ENCODE results near the gene ELF4.

ELF4 gene

DNA sequence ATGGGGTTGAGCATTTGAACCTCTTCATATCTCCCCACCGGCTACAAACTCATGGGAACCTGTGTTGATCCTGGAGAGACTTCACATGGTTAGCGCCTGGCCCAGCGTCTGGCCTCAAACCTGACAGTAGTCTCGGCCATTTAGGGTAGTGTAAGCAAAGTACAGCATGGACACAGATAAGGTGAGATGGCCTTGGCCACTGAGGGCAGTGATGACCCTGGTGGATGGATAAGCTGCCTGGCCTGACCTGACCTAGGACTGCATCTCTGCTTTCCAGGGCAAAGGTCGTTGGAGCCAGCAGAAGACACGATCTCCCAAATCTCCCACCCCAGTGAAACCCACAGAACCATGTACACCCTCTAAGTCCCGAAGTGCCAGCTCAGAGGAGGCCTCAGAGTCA lies 76.1 kb downstream of the ELF4 start:
- no peaks in the 10 kb centered on the region for H3K9me3 ChIP-seq (ENCODE audit: insufficient read depth, low read depth, low read length)
- no peak overlapping the region for H4K91ac ChIP-seq (ENCODE audit: low read depth, low read length)
- H3K27me3 ChIP-seq (ENCODE audit: insufficient read depth, low read length), result no peaks in the 10 kb centered on the region
- no CpG with 5 or more reads among the region's 7 CpGs for WGBS (ENCODE audit: extremely low coverage, insufficient coverage, insufficient read length)
- H3K23ac ChIP-seq (ENCODE audit: low read length), result no peak overlapping the region
- no peak overlapping the region for H4K12ac ChIP-seq (ENCODE audit: low read depth, low read length)
- no peak overlapping the region for H3K4me2 ChIP-seq (ENCODE audit: low read length)
- H3K18ac ChIP-seq (ENCODE audit: low read length), result no peak overlapping the region
- no peak for DNase-seq
- no peaks in the 10 kb centered on the region for H3K4me1 ChIP-seq (ENCODE audit: control insufficient read depth in 1 of 2, insufficient read depth in 2 of 2, low read length in 2 of 2)
- H2BK120ac ChIP-seq (ENCODE audit: insufficient read depth, low read length, poor library complexity), result no peak overlapping the region
- H2AK5ac ChIP-seq (ENCODE audit: low read length), result no peak overlapping the region
- no peak overlapping the region for H3K4me3 ChIP-seq (ENCODE audit: low read depth, low read length)
- no peaks in the 10 kb centered on the region for H3K79me2 ChIP-seq (ENCODE audit: control insufficient read depth, insufficient read depth, low read length, poor library complexity)
- H2AFZ ChIP-seq (ENCODE audit: insufficient read depth, low read length, poor library complexity), result no peak overlapping the region
- H4K8ac ChIP-seq (ENCODE audit: low read depth, low read length), result no peak overlapping the region
- H2BK5ac ChIP-seq (ENCODE audit: low read depth, low read length, poor library complexity), result no peak overlapping the region
- H3K14ac ChIP-seq (ENCODE audit: low read length), result no peak overlapping the region
- H3K4ac ChIP-seq (ENCODE audit: low read depth, low read length), result no peak overlapping the region
- no peaks in the 10 kb centered on the region for H3K79me1 ChIP-seq (ENCODE audit: low read length)
- no peak overlapping the region for H2BK12ac ChIP-seq (ENCODE audit: low read length)
- no peak overlapping the region for H3K27ac ChIP-seq (ENCODE audit: low read depth, low read length)
- no peak overlapping the region for H3K9ac ChIP-seq (ENCODE audit: low read length)
- H3K36me3 ChIP-seq (ENCODE audit: control insufficient read depth in 1 of 2, insufficient read depth in 2 of 2, low read length in 2 of 2), result peaks cover 48 to 53% of the 10 kb centered on the region in 2 experiments

DNA sequence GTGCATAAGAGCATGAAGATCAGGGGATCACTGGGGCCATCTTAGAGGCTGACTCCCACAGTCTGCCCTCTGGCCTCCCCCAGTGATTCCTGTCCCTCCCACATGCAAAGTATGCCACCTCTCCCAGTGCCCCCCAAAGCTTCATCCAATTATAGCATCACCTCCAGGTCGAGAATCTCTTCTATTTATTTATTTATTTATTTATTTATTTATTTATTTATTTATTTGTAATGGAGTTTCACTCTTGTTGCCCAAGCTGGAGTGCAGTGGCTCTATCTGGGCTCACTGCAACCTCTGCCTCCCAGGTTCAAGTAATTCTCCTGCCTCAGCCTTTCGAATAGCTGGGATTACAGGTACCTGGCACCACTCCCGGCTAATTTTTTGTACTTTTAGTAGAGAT lies 77.7 kb downstream of the ELF4 start:
- Histone ChIP-seq H2AK5ac (ENCODE audit: low read length) (no peak overlapping the region), H2BK120ac (ENCODE audit: insufficient read depth, low read length, poor library complexity) (no peak overlapping the region), H4K91ac (ENCODE audit: low read depth, low read length) (no peak overlapping the region), H3K27ac (ENCODE audit: low read depth, low read length) (no peak overlapping the region), H3K14ac (ENCODE audit: low read length) (no peak overlapping the region), H4K8ac (ENCODE audit: low read depth, low read length) (no peak overlapping the region), H3K36me3 (ENCODE audit: control insufficient read depth in 1 of 2, insufficient read depth in 2 of 2, low read length in 2 of 2) (peaks cover 41 to 46% of the 10 kb centered on the region in 2 experiments), H2AFZ (ENCODE audit: insufficient read depth, low read length, poor library complexity) (no peak overlapping the region), H3K27me3 (ENCODE audit: insufficient read depth, low read length) (no peaks in the 10 kb centered on the region), H3K79me2 (ENCODE audit: control insufficient read depth, insufficient read depth, low read length, poor library complexity) (no peaks in the 10 kb centered on the region), H3K79me1 (ENCODE audit: low read length) (no peaks in the 10 kb centered on the region), H3K4me3 (ENCODE audit: low read depth, low read length) (no peak overlapping the region), H3K4me1 (ENCODE audit: control insufficient read depth in 1 of 2, insufficient read depth in 2 of 2, low read length in 2 of 2) (no peaks in the 10 kb centered on the region), H4K12ac (ENCODE audit: low read depth, low read length) (no peak overlapping the region), H3K18ac (ENCODE audit: low read length) (no peak overlapping the region), H3K4ac (ENCODE audit: low read depth, low read length) (no peak overlapping the region), H3K9ac (ENCODE audit: low read length) (no peak overlapping the region), H3K23ac (ENCODE audit: low read length) (no peak overlapping the region), H2BK5ac (ENCODE audit: low read depth, low read length, poor library complexity) (no peak overlapping the region), H3K4me2 (ENCODE audit: low read length) (no peak overlapping the region), H2BK12ac (ENCODE audit: low read length) (no peak overlapping the region), H3K9me3 (ENCODE audit: insufficient read depth, low read depth, low read length) (no peaks in the 10 kb centered on the region)
- DNase-seq, result no peak
- WGBS (ENCODE audit: extremely low coverage, insufficient coverage, insufficient read length), result no CpG with 5 or more reads among the region's 3 CpGs

DNA sequence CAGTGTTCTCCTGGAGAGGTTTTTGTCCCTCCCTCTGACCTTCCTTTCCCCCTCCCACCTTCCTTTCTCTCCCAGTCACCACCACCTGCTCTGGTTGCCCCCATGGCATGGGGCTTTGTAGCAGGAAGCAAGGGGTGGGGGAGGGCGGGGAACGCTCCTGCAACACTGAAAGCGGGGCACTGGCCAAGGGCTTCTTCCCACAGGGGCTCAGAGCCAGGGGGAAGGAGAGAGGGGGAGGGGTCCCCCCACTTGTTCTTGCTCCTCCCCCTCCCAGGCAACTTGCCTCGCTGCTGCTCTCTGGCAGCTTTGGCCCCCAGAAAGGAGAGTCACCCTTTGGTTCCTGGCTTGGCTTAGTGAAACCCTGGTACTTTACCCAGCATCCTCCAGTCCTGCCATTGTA lies 79.5 kb downstream of the ELF4 start:
- WGBS (ENCODE audit: extremely low coverage, insufficient coverage, insufficient read length), result no CpG with 5 or more reads among the region's 4 CpGs
- no peak overlapping the region for H4K8ac ChIP-seq (ENCODE audit: low read depth, low read length)
- no peak overlapping the region for H3K4me2 ChIP-seq (ENCODE audit: low read length)
- H3K9me3 ChIP-seq (ENCODE audit: insufficient read depth, low read depth, low read length), result no peaks in the 10 kb centered on the region
- no peak overlapping the region for H2BK120ac ChIP-seq (ENCODE audit: insufficient read depth, low read length, poor library complexity)
- no peak overlapping the region for H3K23ac ChIP-seq (ENCODE audit: low read length)
- H2BK12ac ChIP-seq (ENCODE audit: low read length), result no peak overlapping the region
- DNase-seq, result no peak
- no peak overlapping the region for H2AK5ac ChIP-seq (ENCODE audit: low read length)
- H3K36me3 ChIP-seq (ENCODE audit: control insufficient read depth in 1 of 2, insufficient read depth in 2 of 2, low read length in 2 of 2), result peaks cover 45% of the 10 kb centered on the region in 2 experiments
- no peak overlapping the region for H4K91ac ChIP-seq (ENCODE audit: low read depth, low read length)
- no peak overlapping the region for H4K12ac ChIP-seq (ENCODE audit: low read depth, low read length)
- H3K9ac ChIP-seq (ENCODE audit: low read length), result no peak overlapping the region
- no peak overlapping the region for H3K4ac ChIP-seq (ENCODE audit: low read depth, low read length)
- H3K18ac ChIP-seq (ENCODE audit: low read length), result no peak overlapping the region
- no peak overlapping the region for H2AFZ ChIP-seq (ENCODE audit: insufficient read depth, low read length, poor library complexity)
- no peaks in the 10 kb centered on the region for H3K79me1 ChIP-seq (ENCODE audit: low read length)
- H3K4me1 ChIP-seq (ENCODE audit: control insufficient read depth in 1 of 2, insufficient read depth in 2 of 2, low read length in 2 of 2), result no peaks in the 10 kb centered on the region
- H3K79me2 ChIP-seq (ENCODE audit: control insufficient read depth, insufficient read depth, low read length, poor library complexity), result no peaks in the 10 kb centered on the region
- H3K4me3 ChIP-seq (ENCODE audit: low read depth, low read length), result no peak overlapping the region
- no peak overlapping the region for H3K14ac ChIP-seq (ENCODE audit: low read length)
- no peak overlapping the region for H3K27ac ChIP-seq (ENCODE audit: low read depth, low read length)
- H2BK5ac ChIP-seq (ENCODE audit: low read depth, low read length, poor library complexity), result no peak overlapping the region
- no peaks in the 10 kb centered on the region for H3K27me3 ChIP-seq (ENCODE audit: insufficient read depth, low read length)

DNA sequence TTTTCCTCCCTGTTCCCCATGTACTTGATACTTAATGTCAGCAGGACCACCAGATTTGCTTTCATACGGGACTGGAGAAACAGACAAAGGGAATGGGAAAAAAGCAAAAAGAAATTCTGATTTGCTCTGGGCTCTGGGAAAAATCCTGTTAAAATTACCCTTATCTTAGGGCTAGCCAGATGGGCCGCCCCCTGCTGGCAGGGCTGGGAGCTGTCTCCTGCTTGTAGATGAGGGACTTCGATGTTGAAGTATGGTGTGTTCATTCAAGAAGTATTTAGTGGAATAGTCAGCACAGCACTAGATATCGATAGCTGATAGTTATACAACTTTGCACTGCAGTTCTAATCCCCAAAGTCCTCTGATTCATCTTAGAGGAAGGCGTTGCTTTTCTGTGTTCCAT lies 82.1 kb downstream of the ELF4 start:
- H4K8ac ChIP-seq (ENCODE audit: low read depth, low read length), result no peak overlapping the region
- no peaks in the 10 kb centered on the region for H3K79me2 ChIP-seq (ENCODE audit: control insufficient read depth, insufficient read depth, low read length, poor library complexity)
- peak; percentile 16 to 59 for DNase-seq
- H2AFZ ChIP-seq (ENCODE audit: insufficient read depth, low read length, poor library complexity), result no peak overlapping the region
- H3K4me1 ChIP-seq (ENCODE audit: control insufficient read depth in 1 of 2, insufficient read depth in 2 of 2, low read length in 2 of 2), result peaks cover 1 to 2% of the 10 kb centered on the region in 2 experiments
- no peaks in the 10 kb centered on the region for H3K27me3 ChIP-seq (ENCODE audit: insufficient read depth, low read length)
- no peaks in the 10 kb centered on the region for H3K9me3 ChIP-seq (ENCODE audit: insufficient read depth, low read depth, low read length)
- peaks cover 42 to 49% of the 10 kb centered on the region in 2 experiments for H3K36me3 ChIP-seq (ENCODE audit: control insufficient read depth in 1 of 2, insufficient read depth in 2 of 2, low read length in 2 of 2)
- no peak overlapping the region for H3K14ac ChIP-seq (ENCODE audit: low read length)
- no peak overlapping the region for H2BK12ac ChIP-seq (ENCODE audit: low read length)
- H2BK120ac ChIP-seq (ENCODE audit: insufficient read depth, low read length, poor library complexity), result no peak overlapping the region
- no peak overlapping the region for H3K23ac ChIP-seq (ENCODE audit: low read length)
- H3K4me2 ChIP-seq (ENCODE audit: low read length), result no peak overlapping the region
- H3K9ac ChIP-seq (ENCODE audit: low read length), result no peak overlapping the region
- no peak overlapping the region for H3K4me3 ChIP-seq (ENCODE audit: low read depth, low read length)
- no peak overlapping the region for H2AK5ac ChIP-seq (ENCODE audit: low read length)
- H3K18ac ChIP-seq (ENCODE audit: low read length), result no peak overlapping the region
- H4K12ac ChIP-seq (ENCODE audit: low read depth, low read length), result no peak overlapping the region
- H2BK5ac ChIP-seq (ENCODE audit: low read depth, low read length, poor library complexity), result no peak overlapping the region
- no peak overlapping the region for H3K4ac ChIP-seq (ENCODE audit: low read depth, low read length)
- no CpG with 5 or more reads among the region's 5 CpGs for WGBS (ENCODE audit: extremely low coverage, insufficient coverage, insufficient read length)
- no peak overlapping the region for H3K27ac ChIP-seq (ENCODE audit: low read depth, low read length)
- H3K79me1 ChIP-seq (ENCODE audit: low read length), result no peaks in the 10 kb centered on the region
- H4K91ac ChIP-seq (ENCODE audit: low read depth, low read length), result no peak overlapping the region
